T follicular helper cell (primary cell): Measurements from ENCODE around the gene ZBTB47.

Experiments used
- DNase-seq: peaks from one replicate; pipeline ENCODE4 v3.0.0-alpha.2; 2020; ENCODE audit warnings: low read depth

The ZBTB47 gene

GRCh38 chr3:42652611-42653302 is 740 bp upstream of the ZBTB47 start:
- no peak for DNase-seq

GRCh38 chr3:42653303-42653559 is 266 bp upstream of the ZBTB47 start:
- no peak for DNase-seq

GRCh38 chr3:42654331-42655201 is 1.1 kb downstream of the ZBTB47 start:
- DNase-seq: no peak

GRCh38 chr3:42655331-42655888 is 1.9 kb downstream of the ZBTB47 start:
- DNase-seq: no peak

DNA sequence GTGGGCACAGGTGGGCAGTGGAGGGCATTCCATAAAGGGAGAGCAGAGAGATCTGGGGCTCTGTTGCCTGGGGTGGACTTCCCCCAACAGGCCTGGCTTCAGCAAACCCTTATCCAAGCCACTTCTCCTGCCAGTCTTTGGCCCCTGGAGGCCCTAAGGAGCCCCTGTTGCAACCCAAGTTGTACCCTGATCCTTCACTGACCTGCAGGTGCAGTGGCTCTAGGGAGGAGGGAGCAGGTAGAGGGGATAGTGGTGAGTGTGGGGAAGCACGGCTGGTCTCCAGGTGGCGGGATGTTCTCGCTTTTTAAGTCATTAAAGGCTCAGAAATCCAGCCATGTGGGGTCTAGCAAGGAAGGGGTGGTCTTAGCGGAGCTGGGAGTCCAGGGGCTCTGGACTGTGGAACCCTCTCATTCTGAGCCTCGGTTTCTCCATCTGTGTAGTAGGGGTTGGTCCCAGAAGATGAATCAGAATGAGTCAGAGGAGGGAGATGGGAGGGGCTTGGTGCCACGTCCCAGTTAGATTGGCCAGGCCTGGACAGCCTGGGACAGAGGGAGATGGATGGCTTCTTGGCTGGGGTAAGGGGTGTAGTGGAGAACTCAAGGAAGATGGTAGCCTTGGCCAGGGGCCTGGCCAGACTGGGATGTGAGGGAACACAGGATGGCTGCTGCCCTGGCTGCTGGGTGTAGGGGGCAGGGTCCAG is 2.6 kb downstream of the ZBTB47 start:
- DNase-seq: no peak

- DNase-seq: no peak
Observed at GRCh38 chr3:42656680-42657610, 3.4 kb downstream of the ZBTB47 start.

GRCh38 chr3:42657675-42658074 is 4.2 kb downstream of the ZBTB47 start:
- DNase-seq: no peak

DNA sequence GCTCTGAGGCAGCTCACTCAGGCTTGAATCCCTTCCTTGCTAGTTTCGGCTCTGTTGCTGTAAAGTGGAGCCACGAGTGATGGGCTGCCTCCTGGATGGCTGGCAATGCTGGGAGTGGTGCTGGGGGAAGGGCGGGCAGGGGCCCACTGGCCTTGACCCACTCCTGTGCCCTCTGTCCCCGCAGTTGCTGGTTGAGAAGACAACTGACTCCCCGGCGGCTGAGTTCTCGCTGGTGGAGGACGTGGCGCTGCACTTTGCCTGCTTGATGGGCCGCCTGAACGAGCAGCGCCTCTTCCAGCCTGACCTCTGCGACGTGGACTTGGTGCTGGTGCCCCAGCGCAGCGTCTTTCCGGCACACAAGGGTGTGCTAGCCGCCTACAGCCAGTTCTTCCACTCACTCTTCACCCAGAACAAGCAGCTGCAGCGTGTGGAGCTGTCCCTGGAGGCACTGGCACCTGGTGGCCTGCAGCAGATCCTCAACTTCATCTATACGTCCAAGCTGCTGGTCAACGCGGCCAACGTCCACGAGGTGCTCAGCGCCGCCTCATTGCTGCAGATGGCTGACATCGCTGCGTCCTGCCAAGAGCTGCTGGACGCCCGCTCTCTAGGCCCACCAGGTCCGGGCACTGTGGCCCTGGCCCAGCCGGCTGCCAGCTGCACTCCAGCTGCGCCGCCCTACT is 4.7 kb downstream of the ZBTB47 start:
- no peak for DNase-seq

GRCh38 chr3:42658771-42659390 is 5.4 kb downstream of the ZBTB47 start:
- DNase-seq: no peak

GRCh38 chr3:42659451-42660130 is 6.1 kb downstream of the ZBTB47 start:
- no peak for DNase-seq

DNA sequence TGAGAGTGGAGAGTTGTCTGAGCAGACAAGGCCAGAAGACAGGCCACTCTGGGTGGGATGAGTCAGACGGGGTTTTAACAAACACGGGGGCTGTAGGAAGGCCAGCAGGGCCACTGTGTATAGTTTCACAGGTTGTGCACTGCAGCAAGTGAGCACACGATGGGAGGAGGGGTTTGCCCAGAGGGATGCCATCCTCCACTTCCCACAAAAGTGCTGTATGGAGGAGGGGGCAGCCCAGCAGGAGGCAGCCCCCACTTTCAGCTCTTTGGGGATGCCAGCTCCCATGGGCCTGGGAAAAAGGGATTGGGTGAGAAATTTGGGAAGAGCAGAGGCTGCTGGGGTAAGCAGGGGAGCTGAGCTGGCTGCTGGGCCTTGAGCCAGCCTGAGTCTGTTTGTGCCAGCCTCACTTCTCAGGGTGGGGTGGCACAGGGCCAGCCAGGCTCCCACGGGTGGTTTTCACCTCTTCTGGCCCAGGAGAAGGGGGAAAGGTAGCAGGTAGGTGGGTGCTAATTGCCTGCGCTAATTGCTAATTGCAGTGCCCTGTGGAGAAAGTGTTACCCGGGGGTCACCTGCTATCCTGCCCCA is 6.7 kb downstream of the ZBTB47 start:
- no peak for DNase-seq

DNA sequence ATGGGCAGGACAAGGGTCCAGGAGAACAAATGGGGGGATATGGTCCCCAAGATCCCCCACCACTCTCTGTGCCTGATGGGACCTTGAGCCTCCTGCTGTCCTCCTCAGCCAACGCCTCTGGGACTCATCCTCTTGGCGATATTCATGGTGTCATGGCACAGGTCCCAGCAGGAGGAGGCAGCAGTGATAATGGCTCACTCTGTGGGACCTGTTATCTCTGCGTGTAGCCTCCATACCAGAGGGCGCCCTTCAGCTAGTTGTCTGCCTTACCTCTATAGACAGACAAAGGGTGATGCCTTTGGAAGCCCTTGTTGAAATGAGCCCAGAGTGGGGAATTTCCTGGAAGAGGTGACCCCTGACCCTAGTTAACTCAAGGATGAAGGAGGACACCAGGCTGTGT is 7.4 kb downstream of the ZBTB47 start:
- no peak for DNase-seq

- DNase-seq: no peak
Observed at GRCh38 chr3:42661593-42662022, 8.1 kb downstream of the ZBTB47 start.

GRCh38 chr3:42662037-42662812 is 8.7 kb downstream of the ZBTB47 start:
- DNase-seq: no peak

- no peak for DNase-seq
Observed at GRCh38 chr3:42662813-42663535, 9.5 kb downstream of the ZBTB47 start.

DNA sequence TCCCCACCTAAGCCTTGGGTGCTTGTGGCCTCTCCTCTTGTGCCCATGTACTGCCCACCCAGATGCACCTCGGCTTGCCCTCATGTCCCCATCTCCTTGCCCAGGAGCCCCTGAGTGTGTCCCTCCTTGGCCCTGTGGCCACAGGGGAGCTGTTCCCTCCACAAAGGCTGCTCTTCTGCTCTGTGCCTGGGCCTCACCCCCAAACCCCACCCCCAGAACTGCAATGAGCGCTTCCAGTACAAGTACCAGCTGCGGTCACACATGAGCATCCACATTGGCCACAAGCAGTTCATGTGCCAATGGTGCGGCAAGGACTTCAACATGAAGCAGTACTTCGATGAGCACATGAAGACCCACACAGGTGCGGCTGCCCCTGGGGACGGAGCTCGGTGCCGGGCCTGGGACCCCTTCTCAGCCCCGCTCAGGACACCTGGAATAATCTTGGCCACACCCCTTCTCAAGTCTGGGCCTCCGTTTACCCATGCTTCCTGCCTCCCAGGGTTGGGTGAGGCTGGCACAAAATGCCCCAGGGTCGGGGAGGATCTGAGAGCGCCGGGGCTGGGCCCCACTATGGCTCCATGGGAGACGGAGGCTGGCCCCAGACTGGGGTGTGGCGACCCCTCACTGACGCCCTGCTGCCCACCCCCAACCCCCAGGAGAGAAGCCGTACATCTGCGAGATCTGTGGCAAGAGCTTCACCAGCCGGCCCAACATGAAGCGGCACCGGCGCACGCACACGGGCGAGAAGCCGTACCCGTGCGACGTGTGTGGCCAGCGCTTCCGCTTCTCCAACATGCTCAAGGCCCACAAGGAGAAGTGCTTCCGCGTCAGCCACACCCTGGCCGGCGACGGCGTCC is 10.3 kb downstream of the ZBTB47 start:
- no peak for DNase-seq

DNA sequence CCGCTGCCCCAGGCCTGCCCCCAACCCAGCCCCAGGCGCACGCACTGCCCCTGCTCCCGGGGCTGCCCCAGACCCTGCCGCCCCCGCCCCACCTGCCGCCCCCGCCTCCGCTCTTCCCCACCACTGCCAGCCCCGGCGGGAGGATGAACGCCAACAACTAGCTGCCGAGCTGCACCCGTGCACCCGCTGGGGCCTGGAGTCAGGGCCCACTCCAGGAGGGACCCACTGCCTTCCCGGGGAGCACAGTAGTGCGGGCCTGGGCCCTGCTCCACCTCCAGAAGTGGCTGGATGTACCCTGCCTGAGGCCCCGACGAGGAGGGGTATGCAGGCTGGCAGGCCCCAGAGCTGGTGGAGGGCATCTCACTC is 10.9 kb downstream of the ZBTB47 start:
- no peak for DNase-seq
